Endothelial cell (in vitro differentiated cells): ENCODE data around the gene TNFSF4. TPM values are rescaled to one million over a fixed set of nuclear protein-coding genes. Genes with fewer than 3 reads are reported as not detected.

Experiments used
- DNase-seq: peaks from one replicate; pipeline ENCODE4 v3.0.0; 2021; ENCODE audit warnings: low spot score
- H3K27ac Mint-ChIP-seq: one replicate; pipeline ENCODE4 v1.8.0; 2021; ENCODE audit warnings: mixed read lengths, inconsistent platforms; ENCODE audit not compliant: unreplicated experiment
- H3K27me3 Mint-ChIP-seq: one replicate; pipeline ENCODE4 v1.8.0; 2021; ENCODE audit warnings: mild to moderate bottlenecking, moderate library complexity, mixed read lengths, inconsistent platforms; ENCODE audit not compliant: unreplicated experiment
- H3K36me3 Mint-ChIP-seq: one replicate; pipeline ENCODE4 v1.8.0; 2021; ENCODE audit warnings: mild to moderate bottlenecking, low read depth, mixed read lengths, inconsistent platforms; ENCODE audit not compliant: unreplicated experiment
- H3K4me1 Mint-ChIP-seq: one replicate; pipeline ENCODE4 v1.8.0; 2021; ENCODE audit warnings: mild to moderate bottlenecking, mixed read lengths, inconsistent platforms; ENCODE audit not compliant: unreplicated experiment
- H3K4me3 Mint-ChIP-seq: one replicate; pipeline ENCODE4 v1.8.0; 2021; ENCODE audit warnings: mild to moderate bottlenecking, mixed read lengths, inconsistent platforms; ENCODE audit not compliant: unreplicated experiment
- H3K9me3 Mint-ChIP-seq: one replicate; pipeline ENCODE4 v1.8.0; 2021; ENCODE audit warnings: mixed read lengths, inconsistent platforms; ENCODE audit not compliant: unreplicated experiment
- CTCF ChIP-seq: fragments of 200-600 bp; sonication (generic); IDR thresholded peaks from one replicate; pipeline ENCODE4 v1.5.0; 2021; ENCODE audit warnings: antibody characterized with exemption; ENCODE audit not compliant: unreplicated experiment
- total RNA-seq: library from RNA; stranded (reverse); fragmentation: NEBNext Ultra II Directional; extraction: Animal tissue kit (Norgen Biotek cat#: 25700); gene quantifications from one replicate; pipeline ENCODE4 v1.2.1, GENCODE V29; 2021; ENCODE audit not compliant: unreplicated experiment

TNFSF4 gene
- total RNA-seq, 1 donor from 2014 or later, result 0.15 TPM

DNA sequence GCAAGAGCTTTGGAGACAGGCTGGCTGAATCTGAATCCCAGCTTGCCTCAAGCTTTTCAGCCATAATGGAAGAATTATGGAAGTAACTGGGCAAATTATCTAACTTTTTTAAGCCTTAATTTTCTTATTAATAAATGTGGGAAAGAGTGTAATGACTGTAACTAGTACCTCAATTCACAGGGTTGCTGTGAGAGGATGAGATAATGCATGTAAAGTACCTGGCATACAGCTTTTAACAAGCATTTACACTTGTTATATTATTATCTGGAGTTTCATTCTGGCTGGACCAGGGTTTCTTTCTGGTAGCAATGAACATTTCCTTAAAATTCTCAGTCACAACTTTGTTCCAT, 15.9 kb upstream of the TNFSF4 start:
- peaks cover 5% of the 10 kb centered on the region for H3K36me3 Mint-ChIP-seq
- no peak overlapping the region for H3K4me3 Mint-ChIP-seq
- DNase-seq, result no peak
- peaks cover 2% of the 10 kb centered on the region for H3K27me3 Mint-ChIP-seq
- no peaks in the 10 kb centered on the region for H3K9me3 Mint-ChIP-seq
- H3K4me1 Mint-ChIP-seq, result peaks cover 7% of the 10 kb centered on the region
- TF ChIP-seq CTCF, result no peak
- H3K27ac Mint-ChIP-seq, result no peak overlapping the region

DNA sequence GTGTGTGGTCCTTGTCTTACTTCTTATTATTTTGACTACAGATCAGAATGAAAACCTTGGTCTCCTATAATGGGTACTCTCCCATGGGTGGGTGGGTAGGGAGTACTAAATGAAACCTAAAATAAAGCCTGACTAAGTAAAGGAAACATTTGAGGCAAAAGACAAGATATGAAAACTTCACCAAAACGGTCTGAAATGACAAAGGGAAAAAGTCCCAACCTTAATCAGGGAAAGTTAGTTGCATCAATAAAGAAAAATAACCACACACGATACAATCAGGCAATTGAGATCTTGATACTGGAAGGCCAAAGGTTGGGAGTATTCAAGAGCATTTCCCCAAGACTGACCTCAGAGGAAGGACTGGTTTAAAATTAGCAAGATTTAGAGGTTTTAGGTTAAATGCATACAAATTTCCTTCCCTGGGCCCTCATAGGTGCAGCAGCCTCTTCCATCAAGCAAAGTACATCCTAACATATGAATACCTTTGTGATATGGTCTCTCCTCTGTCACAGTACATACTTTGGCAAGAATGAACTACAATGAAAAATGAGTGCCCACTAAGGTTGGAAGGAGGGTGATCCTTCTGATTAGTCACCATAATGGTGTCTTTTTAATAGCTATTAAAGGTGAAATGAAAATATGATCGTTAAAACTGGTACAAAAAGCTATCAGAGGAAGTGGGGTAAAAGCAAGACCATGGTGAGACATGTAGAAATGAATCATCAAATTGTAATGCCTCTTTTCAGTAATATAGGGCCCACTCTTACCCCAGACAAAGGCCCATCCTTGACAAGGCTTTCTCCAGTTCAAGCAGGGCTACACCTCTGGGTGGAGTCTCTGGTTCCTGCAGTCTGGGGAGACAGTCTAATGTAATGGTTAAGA, 15.3 kb upstream of the TNFSF4 start:
- Mint-ChIP-seq H3K4me3 (no peak overlapping the region), H3K9me3 (no peaks in the 10 kb centered on the region), H3K36me3 (peaks cover 5% of the 10 kb centered on the region)

GRCh38 chr1:173220157-173220556, 13.0 kb upstream of the TNFSF4 start:
- H3K9me3 Mint-ChIP-seq, result no peaks in the 10 kb centered on the region
- H3K36me3 Mint-ChIP-seq, result peaks cover 4% of the 10 kb centered on the region

More for the DNA sequence above, 15.3 kb upstream of the TNFSF4 start:
- H3K27ac Mint-ChIP-seq, result no peak overlapping the region
- peaks cover 7% of the 10 kb centered on the region for H3K4me1 Mint-ChIP-seq
- peaks cover 2% of the 10 kb centered on the region for H3K27me3 Mint-ChIP-seq
- DNase-seq, result no peak
- TF ChIP-seq CTCF, result no peak

DNA sequence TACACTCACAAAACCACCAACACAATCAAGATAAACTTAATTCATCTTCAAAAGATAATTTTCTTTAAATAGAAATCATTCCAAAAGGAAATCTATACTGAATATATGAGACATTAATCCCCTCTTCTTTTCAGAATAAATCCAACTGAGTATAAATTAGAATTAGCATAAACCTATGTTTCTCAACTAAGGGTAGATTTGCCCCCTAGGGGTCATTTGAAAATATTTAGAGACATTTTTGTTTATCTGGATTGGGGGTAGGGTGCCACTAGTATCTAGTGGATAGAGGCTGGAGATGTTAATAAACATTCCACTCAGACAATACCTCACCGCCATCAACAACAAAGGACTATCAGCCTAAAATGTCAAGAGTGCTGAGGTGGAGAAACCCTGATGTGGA, 6.5 kb upstream of the TNFSF4 start:
- DNase-seq, result no peak
- Mint-ChIP-seq H3K4me1 (peaks cover 14% of the 10 kb centered on the region), H3K9me3 (no peaks in the 10 kb centered on the region), H3K27ac (no peak overlapping the region), H3K27me3 (peaks cover 2% of the 10 kb centered on the region), H3K36me3 (no peaks in the 10 kb centered on the region), H3K4me3 (no peak overlapping the region)
- TF ChIP-seq CTCF, result peak; percentile 36

More at GRCh38 chr1:173220157-173220556, 13.0 kb upstream of the TNFSF4 start:
- H3K4me1 Mint-ChIP-seq, result peaks cover 4% of the 10 kb centered on the region
- H3K4me3 Mint-ChIP-seq, result no peak overlapping the region
- no peak overlapping the region for H3K27ac Mint-ChIP-seq
- H3K27me3 Mint-ChIP-seq, result peaks cover 2% of the 10 kb centered on the region
- TF ChIP-seq CTCF, result no peak
- no peak for DNase-seq

DNA sequence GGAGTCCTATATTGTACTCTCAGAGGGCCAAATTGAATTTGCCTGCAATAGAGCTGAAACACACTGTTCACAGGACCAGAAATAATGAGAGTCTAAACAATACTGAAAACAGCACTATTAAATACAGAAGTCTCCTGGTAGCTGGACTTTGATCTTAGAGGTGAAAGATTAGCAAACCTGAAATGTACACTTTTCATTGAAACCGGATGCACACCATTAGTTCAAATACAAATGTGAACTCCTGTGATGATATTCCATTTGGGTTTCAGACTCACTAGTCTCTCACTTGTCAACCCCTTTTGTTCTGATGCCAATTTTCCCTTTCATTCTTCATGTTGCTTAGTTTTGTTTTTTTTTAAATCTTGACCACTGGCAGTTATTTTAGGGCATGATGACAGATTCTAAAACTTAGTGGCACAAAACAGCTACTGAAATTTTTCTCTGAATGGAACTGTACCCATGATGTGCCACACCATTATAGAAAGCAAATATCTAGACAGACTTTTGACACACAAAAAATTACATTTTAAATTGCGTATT, 5.9 kb upstream of the TNFSF4 start:
- Mint-ChIP-seq H3K27me3 (no peaks in the 10 kb centered on the region), H3K9me3 (no peaks in the 10 kb centered on the region), H3K27ac (no peak overlapping the region), H3K36me3 (no peaks in the 10 kb centered on the region), H3K4me1 (peaks cover 14% of the 10 kb centered on the region), H3K4me3 (no peak overlapping the region)
- DNase-seq, result no peak
- no peak for TF ChIP-seq CTCF
